H1 (cell line): ENCODE data around the gene PLXDC2. TPM values are rescaled to one million over a fixed set of nuclear protein-coding genes. Genes with fewer than 3 reads are reported as not detected.

Source experiments
- CTCF ChIA-PET: fragments of 300-600 bp; sonication (Branson Sonifier 250); formaldehyde crosslinking; loops from one replicate; lab custom pipeline; 2021; ENCODE audit not compliant: partially characterized antibody; lab: Charles Lee
- POLR2A ChIA-PET: fragments of 300-600 bp; sonication (Branson Sonifier 250); formaldehyde crosslinking; loops from one replicate; lab custom pipeline; 2021; ENCODE audit warnings: inconsistent platforms; ENCODE audit not compliant: partially characterized antibody; lab: Charles Lee
- DNase-seq, 2 experiments: peaks; one replicate each; pipeline versions ENCODE4 v3.0.0 to v3.0.0-alpha.2; 2010 to 2022; ENCODE audit warnings: low spot score in 2 of 2, low read depth in 1 of 2, mixed read lengths in 1 of 2
- FAIRE-seq: peaks from 2 replicates; lab custom pipeline; 2011; peaks lifted over from hg19 to GRCh38; lab: Jason Lieb, UNC
- H2AFZ ChIP-seq: 2 replicates; pipeline ENCODE4 v1.8.1; 2012; ENCODE audit warnings: low read length, inconsistent platforms
- H2AK5ac ChIP-seq: 2 replicates; pipeline ENCODE4 v1.6.1; 2013; ENCODE audit warnings: low read depth, low read length
- H2BK120ac ChIP-seq: replicated peaks from 2 replicates; pipeline ENCODE3; 2013; ENCODE audit warnings: low read depth, low read length, inconsistent platforms
- H2BK12ac ChIP-seq: 2 replicates; pipeline ENCODE4 v1.6.1; 2013; ENCODE audit warnings: low read depth, low read length
- H2BK15ac ChIP-seq: 2 replicates; pipeline ENCODE4 v1.6.1; 2013; ENCODE audit warnings: low read length
- H2BK20ac ChIP-seq: 2 replicates; pipeline ENCODE4 v1.6.1; 2013; ENCODE audit warnings: low read length
- H2BK5ac ChIP-seq: 2 replicates; pipeline ENCODE4 v1.6.1; 2013; ENCODE audit warnings: low read depth, low read length
- H3K14ac ChIP-seq: 2 replicates; pipeline ENCODE4 v1.6.1; 2013; ENCODE audit warnings: inconsistent platforms; ENCODE audit not compliant: insufficient read length
- H3K18ac ChIP-seq: 2 replicates; pipeline ENCODE4 v1.6.1; 2013; ENCODE audit warnings: low read length; ENCODE audit errors: extremely low read depth
- H3K23ac ChIP-seq: 2 replicates; pipeline ENCODE4 v1.6.1; 2013; ENCODE audit warnings: inconsistent platforms; ENCODE audit not compliant: insufficient read length
- H3K23me2 ChIP-seq: 2 replicates; pipeline ENCODE4 v1.6.1; 2013; ENCODE audit warnings: low read depth, low read length
- H3K27ac ChIP-seq: 2 replicates; pipeline ENCODE4 v1.6.1; 2011; ENCODE audit warnings: low read depth, low read length, inconsistent platforms
- H3K27me3 ChIP-seq, 4 experiments: replicated peaks in 1 of 4; 1 replicate in 1 of 4; 2 replicates in 3 of 4; pipeline versions ENCODE4 v1.6.1 to v1.8.1; 2011 to 2013; ENCODE audit warnings: low read length in 3 of 4, mild to moderate bottlenecking in 3 of 4, inconsistent platforms in 2 of 4, mixed read lengths in 2 of 4, moderate library complexity in 1 of 4; ENCODE audit not compliant: control insufficient read depth in 3 of 4, insufficient read depth in 3 of 4; ENCODE audit errors: extremely low read depth in 1 of 4
- H3K36me3 ChIP-seq, 4 experiments: 2 replicates each; pipeline versions ENCODE4 v1.6.1 to v1.8.1; 2011 to 2013; ENCODE audit warnings: mild to moderate bottlenecking in 4 of 4, low read length in 3 of 4, moderate library complexity in 2 of 4, control low read depth in 1 of 4, inconsistent platforms in 1 of 4; ENCODE audit not compliant: insufficient read depth in 4 of 4, control insufficient read depth in 2 of 4
- H3K4ac ChIP-seq: replicated peaks from 2 replicates; pipeline ENCODE3; 2013; ENCODE audit warnings: low read length, low read depth, mixed read lengths, inconsistent platforms; ENCODE audit not compliant: insufficient read length
- H3K4me1 ChIP-seq, 4 experiments: replicated peaks in 1 of 4; 1 replicate in 1 of 4; 2 replicates in 3 of 4; pipeline versions ENCODE4 v1.6.1 to v1.8.1; 2011 to 2013; ENCODE audit warnings: low read length in 3 of 4, inconsistent platforms in 2 of 4, mixed read lengths in 1 of 4; ENCODE audit not compliant: insufficient read depth in 4 of 4, control insufficient read depth in 3 of 4
- H3K4me2 ChIP-seq, 2 experiments: 2 replicates each; pipeline versions ENCODE4 v1.6.1 to v1.8.1; 2011 to 2013; ENCODE audit warnings: low read depth in 2 of 2, low read length in 2 of 2, control low read depth in 1 of 2, inconsistent platforms in 1 of 2, mild to moderate bottlenecking in 1 of 2; ENCODE audit not compliant: insufficient read depth in 1 of 2
- H3K4me3 ChIP-seq, 4 experiments: fragments of 200-600, 300-600 bp in 1 of 4; sonication (generic), shearing (Covaris generic), sonication (Bioruptor Twin) in 1 of 4; 2 replicates each; pipeline versions ENCODE4 v1.5.1 to v1.8.1; 2011 to 2016; ENCODE audit warnings: low read length in 4 of 4, low read depth in 3 of 4, control low read depth in 2 of 4, inconsistent platforms in 2 of 4, mild to moderate bottlenecking in 2 of 4, mixed read lengths in 1 of 4, moderate library complexity in 1 of 4; ENCODE audit not compliant: insufficient read depth in 2 of 4; ENCODE audit errors: extremely low read depth in 1 of 4
- H3K56ac ChIP-seq: replicated peaks from 2 replicates; pipeline ENCODE3; 2013; ENCODE audit warnings: low read depth, mild to moderate bottlenecking, mixed read lengths, low read length, inconsistent platforms; ENCODE audit not compliant: insufficient read length
- H3K79me1 ChIP-seq: 2 replicates; pipeline ENCODE4 v1.6.1; 2013; ENCODE audit warnings: low read depth, low read length, control low read depth
- H3K79me2 ChIP-seq, 2 experiments: 2 replicates each; pipeline versions ENCODE4 v1.6.1 to v1.8.1; 2012 to 2013; ENCODE audit warnings: low read length in 2 of 2, mild to moderate bottlenecking in 2 of 2, inconsistent platforms in 1 of 2; ENCODE audit not compliant: insufficient read depth in 2 of 2, control insufficient read depth in 1 of 2
- H3K9ac ChIP-seq, 4 experiments: replicated peaks in 1 of 4; 1 replicate in 1 of 4; 2 replicates in 3 of 4; pipeline versions ENCODE4 v1.6.1 to v1.8.1; 2011 to 2013; ENCODE audit warnings: low read depth in 3 of 4, low read length in 3 of 4, control low read depth in 2 of 4, mild to moderate bottlenecking in 2 of 4, moderate library complexity in 2 of 4, inconsistent platforms in 1 of 4; ENCODE audit errors: extremely low read depth in 1 of 4
- H3K9me3 ChIP-seq, 2 experiments: 2 replicates each; pipeline versions ENCODE4 v1.6.1 to v1.8.1; 2012 to 2013; ENCODE audit warnings: mild to moderate bottlenecking in 2 of 2, moderate library complexity in 2 of 2, control low read depth in 1 of 2, inconsistent platforms in 1 of 2, low read depth in 1 of 2, low read length in 1 of 2, mixed read lengths in 1 of 2; ENCODE audit not compliant: insufficient read depth in 2 of 2
- H4K20me1 ChIP-seq, 2 experiments: replicated peaks in 1 of 2; 2 replicates each; pipeline versions ENCODE3 to v1.8.1; 2011 to 2013; ENCODE audit warnings: inconsistent platforms in 2 of 2, low read length in 2 of 2, mild to moderate bottlenecking in 1 of 2; ENCODE audit not compliant: insufficient read depth in 2 of 2, control insufficient read depth in 1 of 2
- H4K5ac ChIP-seq: 2 replicates; pipeline ENCODE4 v1.6.1; 2013; ENCODE audit warnings: low read length, low read depth, mixed read lengths, inconsistent platforms; ENCODE audit not compliant: insufficient read length
- H4K8ac ChIP-seq: 2 replicates; pipeline ENCODE4 v1.8.0; 2013; ENCODE audit warnings: mild to moderate bottlenecking, moderate library complexity, low read length, inconsistent platforms; ENCODE audit not compliant: insufficient read depth; ENCODE audit errors: extremely low read depth
- H4K91ac ChIP-seq: replicated peaks from 2 replicates; pipeline ENCODE3; 2013; ENCODE audit warnings: low read length, mixed read lengths, inconsistent platforms; ENCODE audit not compliant: insufficient read length
- ATF2 ChIP-seq: IDR thresholded peaks from 2 replicates; pipeline ENCODE4 v1.6.1; 2012; ENCODE audit warnings: low read length, inconsistent platforms
- CBX5 ChIP-seq: fragments of 300-800, 300-1000 bp; sonication (generic); IDR thresholded peaks from 2 replicates; pipeline ENCODE4 v1.7.1; 2016; ENCODE audit warnings: antibody characterized with exemption, low read length, low read depth
- EP300 ChIP-seq, 2 experiments: IDR thresholded peaks; 1 replicate in 1 of 2; 2 replicates in 1 of 2; pipeline ENCODE4 v1.6.1; 2011 to 2012; ENCODE audit warnings: low read depth in 2 of 2, low read length in 2 of 2, mild to moderate bottlenecking in 2 of 2, borderline replicate concordance in 1 of 2, inconsistent platforms in 1 of 2, moderate library complexity in 1 of 2
- HDAC2 ChIP-seq, 2 experiments: fragments of 300-600 bp in 1 of 2; sonication (generic) in 1 of 2; IDR thresholded peaks; 2 replicates each; pipeline ENCODE4 v1.6.1; 2011 to 2012; ENCODE audit warnings: low read depth in 2 of 2, low read length in 2 of 2, mild to moderate bottlenecking in 2 of 2, moderate library complexity in 2 of 2, borderline replicate concordance in 1 of 2, inconsistent platforms in 1 of 2
- KDM4A ChIP-seq: IDR thresholded peaks from one replicate; pipeline ENCODE4 v1.7.1; 2012; ENCODE audit warnings: low read depth, mild to moderate bottlenecking, moderate library complexity, low read length, inconsistent platforms; ENCODE audit not compliant: severe bottlenecking
- KDM5A ChIP-seq: fragments of 200-600 bp; IDR thresholded peaks from 2 replicates; pipeline ENCODE4 v1.7.1; 2012; ENCODE audit warnings: mild to moderate bottlenecking, low read length, inconsistent platforms, mixed read lengths
- MAFK ChIP-seq: IDR thresholded peaks from 2 replicates; pipeline ENCODE4 v1.6.1; 2012; ENCODE audit warnings: low read depth, mild to moderate bottlenecking, improper control_type of control experiment, low read length
- RXRA ChIP-seq: IDR thresholded peaks from 2 replicates; pipeline ENCODE4 v1.6.1; 2011; ENCODE audit warnings: low read depth, mild to moderate bottlenecking, low read length, moderate library complexity; ENCODE audit not compliant: insufficient read depth
- SP1 ChIP-seq: IDR thresholded peaks from 2 replicates; pipeline ENCODE4 v1.6.1; 2011; ENCODE audit warnings: low read depth, low read length
- SRF ChIP-seq: IDR thresholded peaks from 2 replicates; pipeline ENCODE4 v1.6.1; 2011; ENCODE audit warnings: mild to moderate bottlenecking, low read depth, low read length, moderate library complexity
- WGBS, 2 experiments: shearing (Covaris generic) in 1 of 2; methylation state at CpG; one replicate each; pipeline versions ENCODE4 v1.1.6 to v1.1.7; 2013 to 2015; ENCODE audit warnings: low lambda C conversion rate in 2 of 2, mixed read lengths in 2 of 2, inconsistent platforms in 1 of 2, low coverage in 1 of 2, missing lambda C conversion rate in 1 of 2; ENCODE audit not compliant: insufficient replicate concordance in 2 of 2, insufficient coverage in 1 of 2, insufficient read length in 1 of 2; ENCODE audit errors: extremely low coverage in 1 of 2, missing lambda C conversion rate in 1 of 2; 5-methylcytosine and 5-hydroxymethylcytosine counted together
- polyA plus RNA-seq, 7 experiments: library from polyadenylated mRNA; depleted of rRNA in 3 of 7; stranded (reverse) in 5 of 7; unstranded in 2 of 7; fragments of >200 nt in 5 of 7; fragments of 200-250 nt in 2 of 7; gene quantifications; 1 replicate in 5 of 7; 2 replicates in 1 of 7; 4 replicates in 1 of 7; pipeline versions ENCODE4 v1.2.1 to v1.2.3, GENCODE V29; 2011 to 2013; ENCODE audit warnings: missing spikeins in 2 of 7, mixed read lengths in 2 of 7
- total RNA-seq: library from RNA; stranded (reverse); fragmentation: NEBNext Ultra II Directional; extraction: Animal tissue kit (Norgen Biotek cat#: 25700); gene quantifications from 2 replicates; pipeline ENCODE4 v1.2.1, GENCODE V29; 2021

PLXDC2 gene
- total and polyA plus RNA-seq, 2 of the 8 experiments (the other 6 are each of a cell fraction or from before 2014, with no cell fraction given): 23.0 to 40.5 TPM

- Histone ChIP-seq H3K18ac (no peak overlapping the region), H3K36me3 (no peaks in the 10 kb centered on the region), H3K4me3 (no peak overlapping the region), H4K20me1 (no peaks in the 10 kb centered on the region), H3K4me1 (peaks cover 0 to 30% (median 12%) of the 10 kb centered on the region in 4 experiments; a peak in 4 of 7 replicates), H2AK5ac (no peak overlapping the region), H4K8ac (no peak overlapping the region), H3K79me1 (peaks cover 7% of the 10 kb centered on the region), H3K9me3 (no peaks in the 10 kb centered on the region), H2BK20ac (no peak overlapping the region), H3K23ac (no peak overlapping the region), H2BK5ac (0 out of 2 replicates have a peak overlapping the region, but pooled peaks have one; percentile 28), H4K91ac (no peak overlapping the region), H3K27ac (no peak overlapping the region), H3K27me3 (no peaks in the 10 kb centered on the region), H3K4me2 (no peak overlapping the region), H2AFZ (no peak overlapping the region), H2BK120ac (peak overlapping the region; percentile 10), H3K14ac (no peak overlapping the region), H3K23me2 (no peaks in the 10 kb centered on the region; the same call in 1 of the 2 replicates), H3K79me2 (peaks cover 11 to 99% of the 10 kb centered on the region in 2 experiments), H2BK15ac (no peak overlapping the region), H2BK12ac (0 out of 2 replicates have a peak overlapping the region, but pooled peaks have one; percentile 13), H4K5ac (no peak overlapping the region), H3K4ac (no peak overlapping the region), H3K56ac (no peak overlapping the region), H3K9ac (no peak overlapping the region)
- 76% methylated on average over 3 of the region's 3 CpGs; no CpG with 5 or more reads in 1 of the 2 experiments for WGBS, 2 experiments
- DNase-seq: no peak
- CTCF ChIA-PET: no interaction called here
- TF ChIP-seq KDM4A: no peak
- no peak for TF ChIP-seq CBX5
- TF ChIP-seq KDM5A: no peak
- TF ChIP-seq EP300 (IDR thresholded peaks at IDR 0.05; ENCODE audit: borderline replicate concordance in 1 of 2, low read depth in 2 of 2, low read length in 2 of 2): no peak
- TF ChIP-seq RXRA: no peak
- no peak for TF ChIP-seq HDAC2 (IDR thresholded peaks at IDR 0.05; ENCODE audit: borderline replicate concordance in 1 of 2, low read depth in 2 of 2, low read length in 2 of 2)
- no peak for TF ChIP-seq ATF2
- no peak for TF ChIP-seq SP1
- TF ChIP-seq MAFK: no peak
- no peak for TF ChIP-seq SRF
- no peak for FAIRE-seq
- POLR2A ChIA-PET: no interaction called here
Observed at GRCh38 chr10:19839090-19839489, 22.9 kb downstream of the PLXDC2 start.
